Left ventricle myocardium inferior (tissue), 1 donor: ENCODE data around the gene SAMD4B. TPM values are rescaled to one million over a fixed set of nuclear protein-coding genes. Genes with fewer than 3 reads are reported as not detected.

ENCODE experiments used
- DNase-seq: peaks from one replicate; pipeline ENCODE4 v3.0.0-alpha.2; 2020
- H3K27ac ChIP-seq: fragments of 200-600 bp; replicated peaks from 2 replicates; pipeline ENCODE4 v1.8.0; 2021
- H3K27me3 ChIP-seq: fragments of 200-600 bp; 2 replicates; pipeline ENCODE4 v1.8.0; 2021; ENCODE audit warnings: low read depth
- H3K36me3 ChIP-seq: fragments of 200-600 bp; 2 replicates; pipeline ENCODE4 v1.8.0; 2021
- H3K4me1 ChIP-seq: fragments of 200-600 bp; 2 replicates; pipeline ENCODE4 v1.8.0; 2021
- H3K4me3 ChIP-seq: fragments of 200-600 bp; 2 replicates; pipeline ENCODE4 v1.8.0; 2021; ENCODE audit warnings: mild to moderate bottlenecking, moderate library complexity
- H3K9me3 ChIP-seq: fragments of 200-600 bp; replicated peaks from 2 replicates; pipeline ENCODE4 v1.8.0; 2021
- intact Hi-C: fragments of 100-400 bp; cut with micrococcal nuclease; formaldehyde crosslinking; loops from one replicate; pipeline ENCODE4 v1.11.0; 2022
- total RNA-seq: library from RNA; stranded (reverse); fragmentation: NEBNext Ultra II Directional; extraction: Animal tissue kit (Norgen Biotek cat#: 25700); gene quantifications from one replicate; pipeline ENCODE4 v1.2.1, GENCODE V29; 2021
- TF ChIP-seq, protein P1 (sequence below): fragments of 200-600 bp; IDR thresholded peaks from 2 replicates; pipeline ENCODE4 v1.8.0; 2021; ENCODE audit warnings: antibody characterized with exemption, mild to moderate bottlenecking, borderline replicate concordance
- donor health status: DM: no; HTN: yes; CAD: no; lungs with severe emphysema.

The SAMD4B gene
- total RNA-seq, 1 donor from 2014 or later: 47.9 TPM

DNA sequence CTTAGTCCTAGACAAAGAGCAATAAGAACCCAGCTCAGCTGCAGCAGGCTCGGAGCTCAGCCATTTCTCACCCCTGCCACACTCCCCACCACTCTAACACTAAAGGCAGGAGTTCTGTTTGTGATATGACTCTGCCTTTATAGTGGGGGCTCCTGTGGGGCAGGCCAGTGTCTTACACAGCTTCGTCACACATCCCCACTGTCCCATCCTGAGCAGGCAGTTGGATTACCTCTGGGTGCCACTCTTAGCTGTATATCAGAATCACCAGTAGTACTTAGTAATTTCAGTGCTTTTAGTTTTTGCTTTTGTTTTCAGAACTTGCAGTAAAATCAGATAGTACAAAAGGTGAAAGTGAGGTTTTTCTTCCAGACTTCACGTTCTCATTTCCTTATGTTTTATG is 16.8 kb downstream of the SAMD4B start:
- peaks cover 90% of the 10 kb centered on the region for H3K36me3 ChIP-seq
- no peaks in the 10 kb centered on the region for H3K9me3 ChIP-seq
- no peak overlapping the region for H3K27ac ChIP-seq
- no peak for DNase-seq
- H3K4me1 ChIP-seq: peaks cover 25% of the 10 kb centered on the region
- H3K27me3 ChIP-seq: no peaks in the 10 kb centered on the region
- TF ChIP-seq, protein P1, sequence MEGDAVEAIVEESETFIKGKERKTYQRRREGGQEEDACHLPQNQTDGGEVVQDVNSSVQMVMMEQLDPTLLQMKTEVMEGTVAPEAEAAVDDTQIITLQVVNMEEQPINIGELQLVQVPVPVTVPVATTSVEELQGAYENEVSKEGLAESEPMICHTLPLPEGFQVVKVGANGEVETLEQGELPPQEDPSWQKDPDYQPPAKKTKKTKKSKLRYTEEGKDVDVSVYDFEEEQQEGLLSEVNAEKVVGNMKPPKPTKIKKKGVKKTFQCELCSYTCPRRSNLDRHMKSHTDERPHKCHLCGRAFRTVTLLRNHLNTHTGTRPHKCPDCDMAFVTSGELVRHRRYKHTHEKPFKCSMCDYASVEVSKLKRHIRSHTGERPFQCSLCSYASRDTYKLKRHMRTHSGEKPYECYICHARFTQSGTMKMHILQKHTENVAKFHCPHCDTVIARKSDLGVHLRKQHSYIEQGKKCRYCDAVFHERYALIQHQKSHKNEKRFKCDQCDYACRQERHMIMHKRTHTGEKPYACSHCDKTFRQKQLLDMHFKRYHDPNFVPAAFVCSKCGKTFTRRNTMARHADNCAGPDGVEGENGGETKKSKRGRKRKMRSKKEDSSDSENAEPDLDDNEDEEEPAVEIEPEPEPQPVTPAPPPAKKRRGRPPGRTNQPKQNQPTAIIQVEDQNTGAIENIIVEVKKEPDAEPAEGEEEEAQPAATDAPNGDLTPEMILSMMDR: no peak
- no peak overlapping the region for H3K4me3 ChIP-seq
- intact Hi-C loops: no loop called here

- H3K9me3 ChIP-seq: no peaks in the 10 kb centered on the region
- H3K4me1 ChIP-seq: peaks cover 34% of the 10 kb centered on the region
- TF ChIP-seq, protein P1: no peak
- no peaks in the 10 kb centered on the region for H3K27me3 ChIP-seq
- DNase-seq: no peak
- H3K4me3 ChIP-seq: no peak overlapping the region
- H3K27ac ChIP-seq: no peak overlapping the region
- peaks cover 80% of the 10 kb centered on the region for H3K36me3 ChIP-seq
- intact Hi-C loops: no loop called here
Observed at GRCh38 chr19:39360599-39360998, 18.4 kb downstream of the SAMD4B start.

- Histone ChIP-seq H3K4me1 (peaks cover 34% of the 10 kb centered on the region), H3K36me3 (peaks cover 65% of the 10 kb centered on the region), H3K9me3 (no peaks in the 10 kb centered on the region), H3K27ac (peak overlapping the region; percentile 60), H3K27me3 (no peaks in the 10 kb centered on the region), H3K4me3 (no peak overlapping the region)
- DNase-seq: no peak
- intact Hi-C loops: no loop called here
- TF ChIP-seq, protein P1: no peak
Observed at GRCh38 chr19:39362682-39363657, 20.7 kb downstream of the SAMD4B start.

- peak; percentile 51 for DNase-seq
- TF ChIP-seq, protein P1: no peak
- Histone ChIP-seq H3K27me3 (no peaks in the 10 kb centered on the region), H3K9me3 (no peaks in the 10 kb centered on the region), H3K4me1 (peaks cover 34% of the 10 kb centered on the region), H3K4me3 (no peak overlapping the region), H3K36me3 (peaks cover 65% of the 10 kb centered on the region), H3K27ac (peak overlapping the region; percentile 60)
- intact Hi-C loops: no loop called here
Observed at GRCh38 chr19:39363901-39364457, 21.8 kb downstream of the SAMD4B start.

DNA sequence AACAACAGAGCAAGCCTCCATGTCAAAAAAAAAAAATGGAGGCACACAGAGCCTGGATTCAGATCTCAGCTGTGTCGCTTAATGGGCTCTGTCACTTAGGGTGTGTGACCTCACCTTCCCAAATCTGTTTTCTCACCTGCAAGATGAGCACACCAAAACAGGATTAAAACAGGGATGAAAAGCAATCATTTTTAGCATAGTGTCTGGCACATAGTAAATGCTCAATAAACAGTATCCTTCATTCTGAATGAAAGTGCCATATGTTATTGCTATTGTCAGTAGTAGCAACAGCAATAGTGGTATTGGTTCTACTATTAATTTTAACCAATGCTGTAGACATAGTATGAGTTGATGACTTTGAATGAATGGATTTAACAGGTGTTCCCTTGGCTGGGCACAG is 23.3 kb downstream of the SAMD4B start:
- H3K4me3 ChIP-seq: no peak overlapping the region
- no peak overlapping the region for H3K27ac ChIP-seq
- TF ChIP-seq, protein P1: no peak
- H3K36me3 ChIP-seq: peaks cover 62% of the 10 kb centered on the region
- H3K27me3 ChIP-seq: no peaks in the 10 kb centered on the region
- no peak for DNase-seq
- no peaks in the 10 kb centered on the region for H3K9me3 ChIP-seq
- intact Hi-C loops: no loop called here
- peaks cover 34% of the 10 kb centered on the region for H3K4me1 ChIP-seq
